HepG2 (cell line): ENCODE results near the gene ATP5PB. TPM values are rescaled to one million over a fixed set of nuclear protein-coding genes. Genes with fewer than 3 reads are reported as not detected.

Source experiments
- CREB1 ChIP-seq, 2 experiments: fragments of 450-650 bp in 1 of 2; IDR thresholded peaks; 2 replicates each; pipeline ENCODE4 v1.6.1; 2016 to 2017; ENCODE audit warnings: control low read depth in 1 of 2, mild to moderate bottlenecking in 1 of 2, missing compliant biosample characterization in 1 of 2, missing genetic modification characterization in 1 of 2
- ELF3 ChIP-seq: IDR thresholded peaks from 2 replicates; pipeline ENCODE4 v1.6.1; 2016; ENCODE audit warnings: missing genetic modification reagents, missing compliant biosample characterization
- FOXM1 ChIP-seq: sonication (generic); formaldehyde crosslinking; IDR thresholded peaks from 2 replicates; pipeline ENCODE4 v1.5.0; 2020; ENCODE audit warnings: missing genetic modification reagents
- NBN ChIP-seq: fragments of 450-650 bp; conservative IDR thresholded peaks from 2 replicates; pipeline ENCODE4 v1.6.1; 2017
- NR3C1 ChIP-seq: sonication (generic); formaldehyde crosslinking; IDR thresholded peaks from 2 replicates; pipeline ENCODE4 v1.4.0; 2020; ENCODE audit warnings: missing genetic modification reagents
- PCBP2 ChIP-seq: fragments of 200-400 bp; formaldehyde crosslinking; optimal IDR thresholded peaks from 2 replicates; pipeline ENCODE3; 2018; ENCODE audit warnings: low read length, low read depth; ENCODE audit not compliant: poor library complexity, severe bottlenecking
- RARG ChIP-seq: sonication (generic); formaldehyde crosslinking; IDR thresholded peaks from 2 replicates; pipeline ENCODE4 v1.4.0; 2020; ENCODE audit warnings: low read depth, mild to moderate bottlenecking, missing genetic modification reagents
- SOX13 ChIP-seq, 3 experiments: fragments of 450-650 bp in 1 of 3; sonication (generic) in 1 of 3; formaldehyde crosslinking in 1 of 3; IDR thresholded peaks in 2 of 3; conservative IDR thresholded peaks in 1 of 3; 2 replicates each; pipeline versions ENCODE4 v1.5.0 to v1.6.1; 2016 to 2020; ENCODE audit warnings: antibody characterized with exemption in 1 of 3, mild to moderate bottlenecking in 1 of 3, missing compliant biosample characterization in 1 of 3, missing genetic modification reagents in 1 of 3, moderate library complexity in 1 of 3
- ZFP36L2 ChIP-seq: sonication (generic); formaldehyde crosslinking; IDR thresholded peaks from 2 replicates; pipeline ENCODE4 v1.4.0; 2020; ENCODE audit warnings: missing genetic modification reagents
- ZMAT3 ChIP-seq: sonication (generic); formaldehyde crosslinking; conservative IDR thresholded peaks from 2 replicates; pipeline ENCODE4 v1.7.0; 2021; ENCODE audit warnings: missing genetic modification reagents
- ZNF33A ChIP-seq: sonication (generic); formaldehyde crosslinking; IDR thresholded peaks from 2 replicates; pipeline ENCODE4 v1.5.1; 2020; ENCODE audit warnings: missing genetic modification reagents, mild to moderate bottlenecking, moderate library complexity, borderline replicate concordance
- ZNF441 ChIP-seq: sonication (generic); formaldehyde crosslinking; IDR thresholded peaks from 2 replicates; pipeline ENCODE4 v1.7.0; 2021; ENCODE audit warnings: missing genetic modification reagents, borderline replicate concordance
- ZNF816 ChIP-seq: sonication (generic); formaldehyde crosslinking; IDR thresholded peaks from 2 replicates; pipeline ENCODE4 v1.8.0; 2022; ENCODE audit warnings: missing genetic modification reagents, mild to moderate bottlenecking, borderline replicate concordance
- ZNF878 ChIP-seq: sonication (generic); formaldehyde crosslinking; IDR thresholded peaks from 2 replicates; pipeline ENCODE4 v1.8.1; 2023; ENCODE audit warnings: mild to moderate bottlenecking, missing genetic modification reagents, moderate library complexity
- polyA plus RNA-seq, 8 experiments: library from polyadenylated mRNA; depleted of rRNA in 3 of 8; stranded (reverse) in 7 of 8; unstranded in 1 of 8; fragments of >200 nt; fragmentation: Illumina TruSeq in 4 of 8; extraction: Trizol in 4 of 8; gene quantifications; 2 replicates each; pipeline versions ENCODE4 v1.2.1 to v1.2.3, GENCODE V29; 2011 to 2016; ENCODE audit warnings: low read depth in 4 of 8, missing spikeins in 1 of 8, mixed read lengths in 1 of 8; ENCODE audit not compliant: insufficient read depth in 1 of 8
- total RNA-seq, 5 experiments: library from RNA; depleted of rRNA; stranded (reverse); fragments of >200 nt; fragmentation: Illumina TruSeq; extraction: Trizol; gene quantifications; 2 replicates each; pipeline ENCODE4 v1.2.3, GENCODE V29; 2016; ENCODE audit warnings: low read depth in 1 of 5
- TF ChIP-seq, protein P1 (sequence below): sonication (generic); formaldehyde crosslinking; IDR thresholded peaks from 2 replicates; pipeline ENCODE4 v1.8.1; 2023; ENCODE audit warnings: mild to moderate bottlenecking, missing genetic modification reagents
- TF ChIP-seq, protein P2 (sequence below): IDR thresholded peaks from 2 replicates; pipeline ENCODE4 v1.6.1; 2016; ENCODE audit warnings: mild to moderate bottlenecking
- TF ChIP-seq, protein P3 (sequence below): IDR thresholded peaks from 2 replicates; pipeline ENCODE4 v1.6.1; 2016; ENCODE audit warnings: low read depth, missing genetic modification reagents, missing compliant biosample characterization
- TF ChIP-seq, protein P4 (sequence below): sonication (generic); formaldehyde crosslinking; IDR thresholded peaks from 2 replicates; pipeline ENCODE4 v1.4.0; 2020; ENCODE audit warnings: missing genetic modification reagents

ATP5PB gene
- total and polyA plus RNA-seq, 2 of the 13 experiments (the other 11 are each of a cell fraction or from before 2014, with no cell fraction given), result 297 to 541 TPM

DNA sequence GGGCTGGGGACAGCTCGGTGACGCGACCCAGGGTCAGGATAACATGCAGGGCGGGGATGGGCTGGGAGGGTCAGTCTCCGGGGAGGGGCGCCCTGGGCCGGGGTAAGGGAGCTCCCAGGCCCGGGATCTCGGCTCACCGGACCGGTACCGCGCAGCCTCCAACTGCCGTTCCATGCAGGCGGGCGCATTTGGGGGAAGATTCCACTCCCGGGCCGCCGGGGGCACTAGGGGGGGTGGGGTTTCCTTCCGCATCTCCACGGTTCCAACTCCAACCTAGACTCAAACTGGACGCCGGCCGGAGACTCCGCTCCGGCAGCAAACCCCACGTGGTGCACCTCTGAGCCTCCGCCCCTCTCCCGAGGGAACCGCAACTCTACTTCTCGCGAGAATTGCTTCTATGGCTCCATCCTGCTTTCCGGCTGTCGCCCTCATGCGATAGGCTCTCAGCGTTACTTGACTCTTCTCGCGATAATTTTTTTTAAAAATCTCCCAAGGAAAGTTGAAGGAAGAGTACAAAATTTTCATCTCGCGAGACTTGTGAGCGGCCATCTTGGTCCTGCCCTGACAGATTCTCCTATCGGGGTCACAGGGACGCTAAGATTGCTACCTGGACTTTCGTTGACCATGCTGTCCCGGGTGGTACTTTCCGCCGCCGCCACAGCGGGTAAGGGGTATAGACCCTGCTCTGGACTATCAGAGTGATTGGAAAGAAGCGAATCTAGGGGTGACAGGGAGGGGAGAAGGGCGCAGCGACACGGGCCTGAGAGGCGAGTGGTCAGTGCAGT lies at the start of gene ATP5PB, which contains the start of gene WDR77 (continued):
- TF ChIP-seq, protein P1, sequence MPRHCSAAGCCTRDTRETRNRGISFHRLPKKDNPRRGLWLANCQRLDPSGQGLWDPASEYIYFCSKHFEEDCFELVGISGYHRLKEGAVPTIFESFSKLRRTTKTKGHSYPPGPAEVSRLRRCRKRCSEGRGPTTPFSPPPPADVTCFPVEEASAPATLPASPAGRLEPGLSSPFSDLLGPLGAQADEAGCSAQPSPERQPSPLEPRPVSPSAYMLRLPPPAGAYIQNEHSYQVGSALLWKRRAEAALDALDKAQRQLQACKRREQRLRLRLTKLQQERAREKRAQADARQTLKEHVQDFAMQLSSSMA, result no peak
- TF ChIP-seq ZNF816 (no peak), ZFP36L2 (CRISPR knock-in tag) (no peak), FOXM1 (no peak), ZMAT3 (no peak), ZNF33A (CRISPR knock-in tag) (no peak), RARG (CRISPR knock-in tag) (no peak), CREB1 (IDR thresholded peaks at IDR 0.05) (no peak), CREB1 (CRISPR knock-in tag; IDR thresholded peaks at IDR 0.05) (no peak), ZNF878 (CRISPR knock-in tag) (no peak), NBN (no peak), SOX13 (IDR thresholded peaks at IDR 0.05) (no peak), SOX13 (CRISPR knock-in tag; conservative IDR thresholded peaks at IDR 0.05 in 1 of 2, IDR thresholded peaks at IDR 0.05 in 1 of 2) (0 out of 4 replicates have a peak, but pooled peaks of 1 of the 2 experiments have one; percentile 7), ELF3 (CRISPR knock-in tag) (peak; percentile 70), NR3C1 (CRISPR knock-in tag) (no peak), PCBP2 (no peak), ZNF441 (CRISPR knock-in tag) (no peak)
- TF ChIP-seq, protein P2, sequence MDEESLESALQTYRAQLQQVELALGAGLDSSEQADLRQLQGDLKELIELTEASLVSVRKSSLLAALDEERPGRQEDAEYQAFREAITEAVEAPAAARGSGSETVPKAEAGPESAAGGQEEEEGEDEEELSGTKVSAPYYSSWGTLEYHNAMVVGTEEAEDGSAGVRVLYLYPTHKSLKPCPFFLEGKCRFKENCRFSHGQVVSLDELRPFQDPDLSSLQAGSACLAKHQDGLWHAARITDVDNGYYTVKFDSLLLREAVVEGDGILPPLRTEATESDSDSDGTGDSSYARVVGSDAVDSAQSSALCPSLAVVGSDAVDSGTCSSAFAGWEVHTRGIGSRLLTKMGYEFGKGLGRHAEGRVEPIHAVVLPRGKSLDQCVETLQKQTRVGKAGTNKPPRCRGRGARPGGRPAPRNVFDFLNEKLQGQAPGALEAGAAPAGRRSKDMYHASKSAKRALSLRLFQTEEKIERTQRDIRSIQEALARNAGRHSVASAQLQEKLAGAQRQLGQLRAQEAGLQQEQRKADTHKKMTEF (CRISPR knock-in tag), result peak; percentile 64
- TF ChIP-seq, protein P3, sequence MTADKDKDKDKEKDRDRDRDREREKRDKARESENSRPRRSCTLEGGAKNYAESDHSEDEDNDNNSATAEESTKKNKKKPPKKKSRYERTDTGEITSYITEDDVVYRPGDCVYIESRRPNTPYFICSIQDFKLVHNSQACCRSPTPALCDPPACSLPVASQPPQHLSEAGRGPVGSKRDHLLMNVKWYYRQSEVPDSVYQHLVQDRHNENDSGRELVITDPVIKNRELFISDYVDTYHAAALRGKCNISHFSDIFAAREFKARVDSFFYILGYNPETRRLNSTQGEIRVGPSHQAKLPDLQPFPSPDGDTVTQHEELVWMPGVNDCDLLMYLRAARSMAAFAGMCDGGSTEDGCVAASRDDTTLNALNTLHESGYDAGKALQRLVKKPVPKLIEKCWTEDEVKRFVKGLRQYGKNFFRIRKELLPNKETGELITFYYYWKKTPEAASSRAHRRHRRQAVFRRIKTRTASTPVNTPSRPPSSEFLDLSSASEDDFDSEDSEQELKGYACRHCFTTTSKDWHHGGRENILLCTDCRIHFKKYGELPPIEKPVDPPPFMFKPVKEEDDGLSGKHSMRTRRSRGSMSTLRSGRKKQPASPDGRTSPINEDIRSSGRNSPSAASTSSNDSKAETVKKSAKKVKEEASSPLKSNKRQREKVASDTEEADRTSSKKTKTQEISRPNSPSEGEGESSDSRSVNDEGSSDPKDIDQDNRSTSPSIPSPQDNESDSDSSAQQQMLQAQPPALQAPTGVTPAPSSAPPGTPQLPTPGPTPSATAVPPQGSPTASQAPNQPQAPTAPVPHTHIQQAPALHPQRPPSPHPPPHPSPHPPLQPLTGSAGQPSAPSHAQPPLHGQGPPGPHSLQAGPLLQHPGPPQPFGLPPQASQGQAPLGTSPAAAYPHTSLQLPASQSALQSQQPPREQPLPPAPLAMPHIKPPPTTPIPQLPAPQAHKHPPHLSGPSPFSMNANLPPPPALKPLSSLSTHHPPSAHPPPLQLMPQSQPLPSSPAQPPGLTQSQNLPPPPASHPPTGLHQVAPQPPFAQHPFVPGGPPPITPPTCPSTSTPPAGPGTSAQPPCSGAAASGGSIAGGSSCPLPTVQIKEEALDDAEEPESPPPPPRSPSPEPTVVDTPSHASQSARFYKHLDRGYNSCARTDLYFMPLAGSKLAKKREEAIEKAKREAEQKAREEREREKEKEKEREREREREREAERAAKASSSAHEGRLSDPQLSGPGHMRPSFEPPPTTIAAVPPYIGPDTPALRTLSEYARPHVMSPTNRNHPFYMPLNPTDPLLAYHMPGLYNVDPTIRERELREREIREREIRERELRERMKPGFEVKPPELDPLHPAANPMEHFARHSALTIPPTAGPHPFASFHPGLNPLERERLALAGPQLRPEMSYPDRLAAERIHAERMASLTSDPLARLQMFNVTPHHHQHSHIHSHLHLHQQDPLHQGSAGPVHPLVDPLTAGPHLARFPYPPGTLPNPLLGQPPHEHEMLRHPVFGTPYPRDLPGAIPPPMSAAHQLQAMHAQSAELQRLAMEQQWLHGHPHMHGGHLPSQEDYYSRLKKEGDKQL (CRISPR knock-in tag), result peak; percentile 39; the same call in 1 of the 2 replicates
- TF ChIP-seq, protein P4, sequence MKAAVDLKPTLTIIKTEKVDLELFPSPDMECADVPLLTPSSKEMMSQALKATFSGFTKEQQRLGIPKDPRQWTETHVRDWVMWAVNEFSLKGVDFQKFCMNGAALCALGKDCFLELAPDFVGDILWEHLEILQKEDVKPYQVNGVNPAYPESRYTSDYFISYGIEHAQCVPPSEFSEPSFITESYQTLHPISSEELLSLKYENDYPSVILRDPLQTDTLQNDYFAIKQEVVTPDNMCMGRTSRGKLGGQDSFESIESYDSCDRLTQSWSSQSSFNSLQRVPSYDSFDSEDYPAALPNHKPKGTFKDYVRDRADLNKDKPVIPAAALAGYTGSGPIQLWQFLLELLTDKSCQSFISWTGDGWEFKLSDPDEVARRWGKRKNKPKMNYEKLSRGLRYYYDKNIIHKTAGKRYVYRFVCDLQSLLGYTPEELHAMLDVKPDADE (CRISPR knock-in tag), result no peak
